ENCODE results near the gene FILIP1L.

FILIP1L gene

DNA sequence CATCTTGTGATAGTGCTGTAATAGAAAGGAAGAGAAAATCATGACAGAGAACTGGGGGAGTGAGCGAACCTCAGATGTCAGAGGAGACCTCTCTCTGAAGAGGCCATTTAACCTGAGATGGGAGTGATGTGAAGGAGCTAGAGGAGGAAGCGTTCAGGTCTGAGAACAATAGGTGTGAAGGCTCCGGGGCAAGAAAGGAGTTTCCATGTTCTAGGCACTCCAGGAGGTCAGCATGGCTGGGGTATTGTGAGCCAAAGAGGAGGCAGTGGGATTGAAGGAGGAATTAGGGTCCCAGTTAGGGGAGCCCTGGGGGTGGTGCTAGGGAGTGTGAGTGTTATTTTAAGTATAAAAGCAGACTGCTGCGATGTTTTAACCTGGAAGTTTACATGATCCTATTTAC is 8.8 kb upstream of the FILIP1L start:
- H3K27me3 ChIP-seq (replicated peaks; ENCODE audit: insufficient read depth, low read length) = no peaks in the 10 kb centered on the region
- H3K79me2 ChIP-seq (ENCODE audit: low read length) = no peaks in the 10 kb centered on the region
- no peaks in the 10 kb centered on the region for H3K36me3 ChIP-seq (replicated peaks; ENCODE audit: insufficient read depth, low read length)
- H3K4me1 ChIP-seq (ENCODE audit: low read length) = no peaks in the 10 kb centered on the region
- H3K9ac ChIP-seq (ENCODE audit: low read length) = no peak overlapping the region
- no peak overlapping the region for H3K4me2 ChIP-seq (ENCODE audit: low read depth, low read length)
- H4K20me1 ChIP-seq (ENCODE audit: insufficient read depth, low read length) = no peaks in the 10 kb centered on the region
- no peaks in the 10 kb centered on the region for H3F3A ChIP-seq (ENCODE audit: insufficient read depth, low read length)
- TF ChIP-seq, protein P1, sequence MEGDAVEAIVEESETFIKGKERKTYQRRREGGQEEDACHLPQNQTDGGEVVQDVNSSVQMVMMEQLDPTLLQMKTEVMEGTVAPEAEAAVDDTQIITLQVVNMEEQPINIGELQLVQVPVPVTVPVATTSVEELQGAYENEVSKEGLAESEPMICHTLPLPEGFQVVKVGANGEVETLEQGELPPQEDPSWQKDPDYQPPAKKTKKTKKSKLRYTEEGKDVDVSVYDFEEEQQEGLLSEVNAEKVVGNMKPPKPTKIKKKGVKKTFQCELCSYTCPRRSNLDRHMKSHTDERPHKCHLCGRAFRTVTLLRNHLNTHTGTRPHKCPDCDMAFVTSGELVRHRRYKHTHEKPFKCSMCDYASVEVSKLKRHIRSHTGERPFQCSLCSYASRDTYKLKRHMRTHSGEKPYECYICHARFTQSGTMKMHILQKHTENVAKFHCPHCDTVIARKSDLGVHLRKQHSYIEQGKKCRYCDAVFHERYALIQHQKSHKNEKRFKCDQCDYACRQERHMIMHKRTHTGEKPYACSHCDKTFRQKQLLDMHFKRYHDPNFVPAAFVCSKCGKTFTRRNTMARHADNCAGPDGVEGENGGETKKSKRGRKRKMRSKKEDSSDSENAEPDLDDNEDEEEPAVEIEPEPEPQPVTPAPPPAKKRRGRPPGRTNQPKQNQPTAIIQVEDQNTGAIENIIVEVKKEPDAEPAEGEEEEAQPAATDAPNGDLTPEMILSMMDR (IDR thresholded peaks at IDR 0.05; ENCODE audit: low read length) = no peak
- no peak for TF ChIP-seq EZH2 (optimal IDR thresholded peaks at IDR 0.05; ENCODE audit: low read depth, low read length)
- no peak for TF ChIP-seq EZH2phosphoT487 (IDR thresholded peaks at IDR 0.05; ENCODE audit: low read length)
- no peak overlapping the region for H2AFZ ChIP-seq (ENCODE audit: low read length)
- no peak overlapping the region for H3K27ac ChIP-seq (ENCODE audit: low read length)
- no peak for DNase-seq
- no peaks in the 10 kb centered on the region for H3K9me2 ChIP-seq (replicated peaks; ENCODE audit: insufficient read depth, low read length)
- H3K4me3 ChIP-seq (ENCODE audit: low read length) = no peak overlapping the region
- H3K9me3 ChIP-seq (replicated peaks; ENCODE audit: insufficient read depth, low read length) = no peaks in the 10 kb centered on the region

DNA sequence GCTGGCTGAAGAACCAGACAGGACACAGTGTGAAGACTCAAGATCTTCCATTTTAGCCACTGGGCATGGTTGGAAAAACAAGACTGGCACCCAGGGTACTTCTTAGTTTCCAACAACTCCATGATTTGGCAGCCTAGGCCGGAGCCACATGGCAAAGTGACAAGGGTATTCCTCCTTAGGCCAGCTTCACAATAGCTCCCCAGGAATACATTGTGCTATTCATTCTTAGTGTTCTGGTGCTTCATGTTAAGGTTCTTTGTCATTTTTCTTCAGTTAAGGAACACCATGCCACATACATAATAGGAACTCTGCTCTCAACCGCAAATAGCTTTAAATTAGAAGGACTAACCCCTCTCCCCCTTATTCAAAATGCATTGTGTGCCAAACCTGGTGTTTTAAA is 8.0 kb upstream of the FILIP1L start:
- Histone ChIP-seq H3K4me2 (ENCODE audit: low read depth, low read length) (no peak overlapping the region), H4K20me1 (ENCODE audit: insufficient read depth, low read length) (no peaks in the 10 kb centered on the region), H3K36me3 (replicated peaks; ENCODE audit: insufficient read depth, low read length) (no peaks in the 10 kb centered on the region), H3K9ac (ENCODE audit: low read length) (no peak overlapping the region), H3K4me1 (ENCODE audit: low read length) (no peaks in the 10 kb centered on the region), H3K4me3 (ENCODE audit: low read length) (no peak overlapping the region), H3K27me3 (replicated peaks; ENCODE audit: insufficient read depth, low read length) (no peaks in the 10 kb centered on the region), H2AFZ (ENCODE audit: low read length) (no peak overlapping the region), H3F3A (ENCODE audit: insufficient read depth, low read length) (no peaks in the 10 kb centered on the region), H3K27ac (ENCODE audit: low read length) (no peak overlapping the region), H3K79me2 (ENCODE audit: low read length) (no peaks in the 10 kb centered on the region), H3K9me3 (replicated peaks; ENCODE audit: insufficient read depth, low read length) (no peaks in the 10 kb centered on the region), H3K9me2 (replicated peaks; ENCODE audit: insufficient read depth, low read length) (no peaks in the 10 kb centered on the region)
- TF ChIP-seq EZH2phosphoT487 (IDR thresholded peaks at IDR 0.05; ENCODE audit: low read length) (no peak), EZH2 (optimal IDR thresholded peaks at IDR 0.05; ENCODE audit: low read depth, low read length) (no peak)
- TF ChIP-seq, protein P1 (IDR thresholded peaks at IDR 0.05; ENCODE audit: low read length) = no peak
- no peak for DNase-seq

DNA sequence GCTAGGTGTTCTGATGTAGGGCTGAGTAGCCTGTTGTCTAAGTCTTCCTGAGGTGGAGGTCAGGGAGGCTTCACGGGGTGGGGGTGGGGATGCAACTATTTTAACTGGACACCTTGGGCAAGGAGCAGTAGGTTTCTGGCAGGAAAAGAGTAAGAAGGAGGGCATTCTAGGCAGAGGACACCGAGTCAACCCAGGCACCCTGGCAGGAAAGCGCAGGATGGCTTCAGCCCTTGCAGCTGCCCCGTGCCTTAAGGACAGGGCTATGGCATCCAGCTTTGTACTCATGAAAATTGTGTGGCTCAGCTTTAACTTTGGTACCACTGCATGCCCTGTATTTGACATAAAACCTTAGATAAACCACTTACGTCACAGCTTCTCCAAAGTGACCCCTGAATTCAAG is 6.4 kb upstream of the FILIP1L start:
- no peak for DNase-seq
- TF ChIP-seq EZH2 (optimal IDR thresholded peaks at IDR 0.05; ENCODE audit: low read depth, low read length) = no peak
- Histone ChIP-seq H3K27me3 (replicated peaks; ENCODE audit: insufficient read depth, low read length) (no peaks in the 10 kb centered on the region), H3K27ac (ENCODE audit: low read length) (no peak overlapping the region), H4K20me1 (ENCODE audit: insufficient read depth, low read length) (no peaks in the 10 kb centered on the region), H3K4me3 (ENCODE audit: low read length) (no peak overlapping the region), H2AFZ (ENCODE audit: low read length) (no peak overlapping the region), H3K9ac (ENCODE audit: low read length) (no peak overlapping the region), H3K4me2 (ENCODE audit: low read depth, low read length) (no peak overlapping the region), H3K4me1 (ENCODE audit: low read length) (no peaks in the 10 kb centered on the region), H3F3A (ENCODE audit: insufficient read depth, low read length) (no peaks in the 10 kb centered on the region), H3K79me2 (ENCODE audit: low read length) (no peaks in the 10 kb centered on the region), H3K9me2 (replicated peaks; ENCODE audit: insufficient read depth, low read length) (no peaks in the 10 kb centered on the region), H3K36me3 (replicated peaks; ENCODE audit: insufficient read depth, low read length) (no peaks in the 10 kb centered on the region), H3K9me3 (replicated peaks; ENCODE audit: insufficient read depth, low read length) (no peaks in the 10 kb centered on the region)

DNA sequence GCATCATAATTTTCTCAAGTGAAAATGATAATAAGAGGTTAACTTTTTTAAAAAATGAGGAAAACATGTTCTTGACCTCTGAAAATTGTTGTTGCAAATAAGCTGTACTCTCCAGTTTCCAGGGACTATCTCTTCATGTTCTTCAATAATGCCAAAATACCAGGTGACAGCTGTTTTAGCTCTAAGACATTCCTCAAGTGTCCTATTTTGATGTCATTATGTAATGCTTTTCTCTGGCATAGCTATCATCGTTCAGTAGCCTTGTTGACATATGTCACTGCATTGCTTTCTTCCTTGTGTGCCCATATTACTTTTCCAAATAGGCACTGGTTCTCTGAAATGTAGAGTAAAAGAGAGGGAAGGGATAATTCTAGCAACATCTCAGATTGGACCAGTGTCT is 5.7 kb upstream of the FILIP1L start:
- TF ChIP-seq, protein P1 (IDR thresholded peaks at IDR 0.05; ENCODE audit: low read length) = no peak
- TF ChIP-seq EZH2 (optimal IDR thresholded peaks at IDR 0.05; ENCODE audit: low read depth, low read length) (no peak), EZH2phosphoT487 (IDR thresholded peaks at IDR 0.05; ENCODE audit: low read length) (no peak)
- H2AFZ ChIP-seq (ENCODE audit: low read length) = no peak overlapping the region
- no peak overlapping the region for H3K9ac ChIP-seq (ENCODE audit: low read length)
- no peaks in the 10 kb centered on the region for H3K9me2 ChIP-seq (replicated peaks; ENCODE audit: insufficient read depth, low read length)
- no peak overlapping the region for H3K27ac ChIP-seq (ENCODE audit: low read length)
- H3K4me1 ChIP-seq (ENCODE audit: low read length) = no peaks in the 10 kb centered on the region
- H3K4me3 ChIP-seq (ENCODE audit: low read length) = no peak overlapping the region
- no peaks in the 10 kb centered on the region for H3K36me3 ChIP-seq (replicated peaks; ENCODE audit: insufficient read depth, low read length)
- H3K9me3 ChIP-seq (replicated peaks; ENCODE audit: insufficient read depth, low read length) = no peaks in the 10 kb centered on the region
- no peaks in the 10 kb centered on the region for H3F3A ChIP-seq (ENCODE audit: insufficient read depth, low read length)
- no peaks in the 10 kb centered on the region for H3K27me3 ChIP-seq (replicated peaks; ENCODE audit: insufficient read depth, low read length)
- DNase-seq = no peak
- H3K4me2 ChIP-seq (ENCODE audit: low read depth, low read length) = no peak overlapping the region
- H4K20me1 ChIP-seq (ENCODE audit: insufficient read depth, low read length) = no peaks in the 10 kb centered on the region
- H3K79me2 ChIP-seq (ENCODE audit: low read length) = no peaks in the 10 kb centered on the region

Measured in MM.1S (cell line).